ENCODE results near the gene TRPM2. TPM values are rescaled to one million over a fixed set of nuclear protein-coding genes. Genes with fewer than 3 reads are reported as not detected.

TRPM2 gene
- total RNA-seq, 1 donor from 2014 or later = 3.2 TPM

DNA sequence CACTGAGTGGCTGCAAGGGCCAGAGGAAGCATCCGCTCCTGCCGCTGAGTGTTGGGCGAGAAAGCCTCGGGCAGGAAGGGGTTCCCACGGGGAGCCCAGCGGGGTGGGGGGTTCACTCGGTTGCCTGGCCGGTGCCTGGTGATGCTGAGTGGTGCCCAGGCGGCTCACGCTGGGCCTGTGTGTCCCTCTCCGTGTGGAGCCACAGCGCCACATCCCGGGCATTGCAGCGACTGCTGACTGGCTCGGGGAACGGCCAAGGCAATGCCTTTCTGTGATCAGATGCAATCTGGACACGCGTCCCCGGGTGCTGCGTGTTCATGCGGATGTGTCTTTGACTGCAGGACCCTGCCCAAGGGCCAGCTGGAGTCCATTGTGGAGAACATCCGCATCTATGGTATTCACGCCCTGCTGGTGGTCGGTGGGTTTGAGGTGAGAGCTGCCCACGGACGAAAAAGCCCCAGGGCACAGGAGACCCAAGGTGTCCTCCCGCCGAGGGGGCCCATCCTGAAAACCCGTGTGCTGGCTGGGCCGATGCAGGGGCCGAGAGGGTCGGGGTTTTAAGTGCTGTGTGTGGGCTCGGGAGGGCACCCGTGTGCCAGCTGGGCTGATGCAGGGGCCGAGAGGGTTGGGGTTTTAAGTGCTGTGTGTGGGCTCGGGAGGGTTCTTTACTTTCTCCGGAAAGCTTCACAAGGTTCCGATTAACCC, 30.6 kb upstream of the TRPM2 start:
- no peak for DNase-seq

DNA sequence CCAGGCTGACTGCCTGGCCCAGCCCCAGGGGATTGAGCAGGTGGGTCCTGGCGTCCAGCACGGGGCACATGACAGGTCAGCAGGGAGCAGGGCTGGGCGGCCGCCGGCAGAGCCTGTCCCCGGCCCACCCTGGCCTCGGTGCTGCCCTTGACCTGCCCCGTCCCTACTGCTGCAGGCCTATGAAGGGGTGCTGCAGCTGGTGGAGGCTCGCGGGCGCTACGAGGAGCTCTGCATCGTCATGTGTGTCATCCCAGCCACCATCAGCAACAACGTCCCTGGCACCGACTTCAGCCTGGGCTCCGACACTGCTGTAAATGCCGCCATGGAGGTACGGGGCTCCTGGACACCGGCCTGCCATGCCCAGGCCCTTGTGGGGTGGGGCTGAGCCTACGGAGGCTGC, 29.8 kb upstream of the TRPM2 start:
- DNase-seq = no peak

DNA sequence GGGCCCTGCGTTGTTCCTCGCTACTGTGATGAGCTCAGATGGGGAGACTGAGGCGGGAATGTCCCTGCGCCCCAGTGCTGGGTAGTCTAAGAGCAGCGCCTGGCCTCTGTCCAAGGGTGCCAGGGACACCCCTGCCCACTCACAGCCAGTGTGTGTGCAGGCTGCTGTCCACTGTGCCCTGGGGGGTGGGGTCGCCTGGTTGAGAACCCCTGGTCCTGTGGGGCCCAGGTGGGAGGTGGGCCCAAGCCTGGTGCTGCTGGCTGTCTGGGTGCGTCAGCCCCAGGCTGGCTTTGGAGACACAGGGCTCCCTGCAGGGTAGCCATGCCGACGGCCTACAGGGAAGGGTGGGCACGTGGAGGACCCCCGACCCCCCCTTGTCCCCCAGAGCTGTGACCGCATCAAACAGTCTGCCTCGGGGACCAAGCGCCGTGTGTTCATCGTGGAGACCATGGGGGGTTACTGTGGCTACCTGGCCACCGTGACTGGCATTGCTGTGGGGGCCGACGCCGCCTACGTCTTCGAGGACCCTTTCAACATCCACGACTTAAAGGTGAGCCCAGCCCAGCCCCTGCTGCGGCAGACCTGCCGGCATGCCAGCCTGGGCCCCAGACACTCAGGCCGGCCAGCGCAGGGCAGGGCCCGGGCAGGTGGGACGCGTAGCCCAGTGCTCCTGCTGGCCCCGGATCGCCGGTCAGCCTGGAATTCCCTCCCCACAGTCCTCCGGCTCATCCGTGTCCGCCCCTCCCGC, 29.1 kb upstream of the TRPM2 start:
- DNase-seq = no peak

DNA sequence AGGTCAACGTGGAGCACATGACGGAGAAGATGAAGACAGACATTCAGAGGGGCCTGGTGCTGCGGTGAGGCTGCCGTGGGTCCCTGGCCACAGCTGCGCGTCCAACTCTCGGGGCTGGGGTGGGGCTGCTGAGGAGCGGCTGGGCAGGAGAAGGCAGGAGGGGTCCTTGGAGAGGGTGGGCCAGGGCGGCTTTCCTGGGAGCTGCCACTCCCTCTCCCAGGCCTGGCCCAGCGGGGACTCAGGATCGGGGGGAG, 28.6 kb upstream of the TRPM2 start:
- no peak for DNase-seq

DNA sequence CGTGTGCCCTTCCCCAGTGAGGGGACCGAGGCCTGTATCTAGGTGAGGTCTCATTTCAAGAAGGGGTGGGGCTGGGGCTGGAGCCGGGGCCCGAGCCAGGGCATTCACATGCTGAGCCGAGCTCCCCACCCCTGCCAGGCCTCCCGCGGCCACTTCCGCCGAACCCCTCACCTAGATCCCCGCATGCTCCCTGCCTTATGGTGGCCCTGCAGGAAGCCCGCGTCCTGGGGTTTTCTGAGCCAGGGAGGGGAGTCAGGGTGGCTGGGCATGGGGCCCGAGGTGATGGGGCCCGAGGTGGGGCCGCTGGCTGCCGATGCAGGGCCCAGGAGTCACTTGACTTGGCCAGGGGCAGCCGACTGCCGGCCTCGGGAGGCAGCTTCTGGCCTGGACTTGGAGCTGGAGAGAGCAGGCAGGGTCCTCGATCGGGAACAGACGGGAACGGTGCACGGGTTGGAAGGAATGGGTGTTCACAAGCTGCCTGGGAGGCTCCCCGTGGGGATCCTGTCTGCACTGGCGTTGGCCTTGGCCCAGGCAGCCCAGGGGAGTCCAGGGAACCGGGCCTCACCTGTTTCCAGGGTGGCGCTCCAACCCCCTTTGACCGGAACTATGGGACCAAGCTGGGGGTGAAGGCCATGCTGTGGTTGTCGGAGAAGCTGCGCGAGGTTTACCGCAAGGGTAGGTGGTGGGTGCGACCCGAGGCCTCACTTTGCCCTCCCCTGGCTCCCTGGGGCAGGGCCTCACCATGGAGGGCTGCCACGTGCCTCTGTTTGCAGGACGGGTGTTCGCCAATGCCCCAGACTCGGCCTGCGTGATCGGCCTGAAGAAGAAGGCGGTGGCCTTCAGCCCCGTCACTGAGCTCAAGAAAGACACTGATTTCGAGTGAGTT, 27.8 kb upstream of the TRPM2 start:
- no peak for DNase-seq

DNA sequence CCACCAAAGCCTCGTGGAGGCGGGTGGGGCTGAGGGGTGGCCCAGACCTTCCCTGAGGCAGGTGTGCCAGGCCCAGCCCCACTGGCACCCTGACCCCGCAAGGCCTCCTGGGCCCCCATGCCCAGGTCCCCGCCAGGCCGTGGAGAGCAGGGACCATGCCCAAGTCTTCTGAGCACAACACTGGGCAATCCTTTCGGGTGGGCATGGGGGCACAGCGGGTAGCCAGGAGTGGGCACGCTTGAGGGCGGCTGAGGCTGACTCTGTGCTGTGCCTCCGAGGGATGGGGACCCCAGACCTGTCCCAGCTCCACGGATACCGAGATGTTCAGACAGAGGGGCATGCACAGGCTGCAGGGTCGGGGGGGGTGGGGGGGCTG, 27.2 kb upstream of the TRPM2 start:
- no peak for DNase-seq

DNA sequence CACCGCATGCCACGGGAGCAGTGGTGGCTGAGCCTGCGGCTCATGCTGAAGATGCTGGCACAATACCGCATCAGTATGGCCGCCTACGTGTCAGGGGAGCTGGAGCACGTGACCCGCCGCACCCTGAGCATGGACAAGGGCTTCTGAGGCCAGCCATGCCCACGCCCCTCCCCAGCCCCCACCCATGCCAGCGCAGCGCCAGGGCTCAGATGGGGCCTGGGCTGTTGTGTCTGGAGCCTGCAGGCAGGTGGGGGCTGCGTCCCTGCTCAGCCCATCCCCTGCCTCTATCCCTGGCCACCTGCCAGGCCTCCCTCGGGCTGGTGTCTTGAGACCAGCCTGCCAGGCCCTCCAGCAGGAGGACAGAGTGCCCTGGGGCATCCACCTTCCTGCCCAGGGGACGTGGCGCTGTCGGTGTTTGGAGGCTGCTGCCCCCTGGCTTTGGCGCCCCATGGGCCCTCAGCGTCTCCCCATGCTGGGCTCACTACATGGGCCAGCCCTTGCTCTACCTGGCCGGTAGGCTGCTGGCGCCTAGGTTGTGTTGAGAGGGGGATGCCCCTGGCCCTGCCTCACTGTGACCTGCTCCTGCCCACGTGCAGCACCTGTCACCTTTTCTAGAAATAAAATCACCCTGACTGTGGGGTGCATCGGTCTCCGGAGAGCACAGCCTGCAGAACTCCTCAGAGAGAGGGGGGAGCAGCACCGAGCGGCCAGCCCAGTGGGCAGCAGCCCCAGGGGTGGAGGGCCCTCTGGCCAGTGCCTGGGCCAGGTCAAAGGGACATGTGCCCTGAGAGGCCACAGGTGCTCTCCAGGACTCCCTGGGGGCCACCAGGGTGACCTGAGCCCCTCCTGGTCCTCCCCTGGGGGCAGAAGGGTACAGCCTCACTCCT, 26.5 kb upstream of the TRPM2 start:
- DNase-seq = no peak

DNA sequence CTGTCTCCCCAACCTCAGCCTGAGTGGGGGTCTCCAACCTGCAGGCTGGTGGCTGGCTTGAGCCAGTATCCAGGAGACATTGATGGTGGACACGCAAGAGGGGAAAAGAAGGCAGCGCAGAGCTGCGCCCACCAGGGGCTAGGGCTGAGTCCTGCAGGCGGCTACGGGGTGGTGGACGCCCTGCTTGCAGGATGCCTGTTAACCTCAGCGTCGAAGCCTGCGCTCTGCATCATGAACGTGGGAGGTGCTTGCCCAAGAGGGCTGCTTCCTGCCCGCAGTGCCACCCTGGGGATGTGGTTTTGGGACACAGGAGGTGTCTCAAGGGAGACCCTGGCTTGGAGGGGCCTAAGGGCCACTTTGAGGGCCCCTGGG, 25.8 kb upstream of the TRPM2 start:
- DNase-seq = no peak

DNA sequence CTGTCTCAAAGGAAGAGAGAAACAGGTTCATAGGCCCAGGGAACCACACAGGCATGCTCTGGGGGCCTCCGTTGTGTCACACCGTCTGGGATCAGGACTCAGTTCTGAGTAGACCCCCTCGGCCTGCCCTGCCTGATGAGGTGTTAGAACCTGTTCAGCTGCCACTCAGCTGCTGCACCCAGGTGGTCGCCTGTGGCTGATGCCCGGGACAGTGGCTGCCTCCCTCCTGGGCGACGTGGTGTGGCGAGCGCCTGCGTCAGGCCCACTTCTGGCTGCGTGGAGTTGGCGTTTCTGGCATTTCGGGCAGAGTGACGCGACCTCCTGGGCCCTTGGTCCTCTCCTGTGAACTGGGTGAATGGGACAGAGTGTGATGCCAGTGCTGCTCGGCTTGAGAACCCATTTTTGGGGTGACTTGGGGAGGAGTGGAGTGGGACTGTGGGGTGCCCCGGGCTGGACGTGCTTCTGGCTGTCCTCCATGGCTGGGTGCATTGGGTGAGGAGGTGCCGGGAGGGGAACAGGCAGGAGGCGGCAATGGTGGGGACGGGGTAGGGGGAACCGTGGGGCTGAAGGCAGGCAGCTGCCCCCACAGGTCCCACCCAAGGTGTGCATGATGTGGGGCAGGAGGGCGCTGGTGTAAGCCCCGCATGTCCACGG, 25.1 kb upstream of the TRPM2 start:
- DNase-seq = no peak

DNA sequence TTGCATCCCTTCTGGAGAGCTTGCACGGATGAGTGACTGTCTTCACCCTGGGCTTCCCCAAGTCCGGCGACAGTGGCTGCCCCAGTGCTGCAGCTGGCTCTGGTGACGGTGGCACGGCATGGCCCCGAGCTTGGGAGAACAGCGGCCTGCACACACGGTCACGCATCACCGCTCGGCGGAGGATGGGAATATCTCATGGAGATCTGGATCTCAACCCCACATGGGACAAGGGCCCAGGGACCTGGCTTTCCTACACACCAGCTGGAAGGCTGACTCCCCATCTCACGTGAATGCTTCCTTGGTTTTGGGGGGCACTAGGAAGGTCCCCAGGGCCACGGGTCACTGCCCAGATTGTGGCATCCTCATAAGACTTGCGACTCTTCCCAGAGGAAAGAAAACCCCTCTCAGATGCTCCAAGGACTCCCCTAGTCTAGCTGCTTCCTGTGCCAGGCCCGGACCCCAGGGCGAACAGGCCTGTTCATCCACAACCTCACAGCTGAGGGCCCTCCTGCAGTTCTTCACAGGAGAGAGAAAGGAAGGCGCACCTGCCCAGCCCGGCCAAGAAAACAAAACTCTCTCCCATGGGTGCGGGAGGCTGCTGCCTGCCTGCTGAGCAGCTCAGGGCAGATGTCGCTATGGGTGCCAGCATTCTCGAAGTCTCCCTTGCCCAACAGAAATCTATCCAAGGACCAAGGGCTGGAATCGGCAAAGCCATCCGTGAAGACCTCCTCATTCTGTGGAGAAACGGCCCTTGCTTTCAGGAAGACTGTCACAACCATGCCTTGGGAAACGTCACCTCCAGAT, 24.1 kb upstream of the TRPM2 start:
- no peak for DNase-seq

DNA sequence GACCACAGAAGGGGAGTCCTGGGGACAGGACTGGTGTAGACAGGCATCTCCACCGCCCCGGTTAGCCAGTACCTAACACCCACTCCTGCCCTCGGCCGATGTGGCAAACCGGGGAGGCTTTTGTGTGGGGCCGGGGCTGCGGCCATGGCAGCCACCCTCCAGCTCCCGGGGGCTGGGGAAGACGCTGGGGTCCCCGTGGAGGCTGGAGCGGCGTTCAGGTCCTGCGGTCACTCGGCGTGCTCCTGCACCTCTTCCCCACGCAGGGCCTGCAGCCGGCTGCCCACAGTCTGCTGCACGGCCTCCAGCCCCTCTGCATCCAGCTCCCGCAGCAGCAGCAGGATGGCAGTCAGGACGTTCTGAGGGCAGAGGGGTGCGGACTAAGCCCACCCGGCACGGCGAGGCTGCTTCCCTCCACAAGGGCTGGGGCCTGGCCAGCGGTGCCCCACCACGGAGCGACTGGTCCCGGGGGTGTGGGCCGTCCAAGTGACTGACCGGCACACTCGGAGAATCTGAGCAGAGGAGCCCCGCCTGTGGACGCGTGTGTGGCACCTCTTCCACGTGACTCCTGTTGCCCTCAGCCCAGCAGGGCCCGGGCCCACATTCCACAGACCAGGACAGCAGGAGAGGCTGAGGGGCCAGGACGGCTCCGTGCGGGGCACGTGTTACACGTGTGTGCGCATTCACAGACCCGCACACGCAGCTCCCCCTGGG, 23.3 kb upstream of the TRPM2 start:
- DNase-seq = no peak

DNA sequence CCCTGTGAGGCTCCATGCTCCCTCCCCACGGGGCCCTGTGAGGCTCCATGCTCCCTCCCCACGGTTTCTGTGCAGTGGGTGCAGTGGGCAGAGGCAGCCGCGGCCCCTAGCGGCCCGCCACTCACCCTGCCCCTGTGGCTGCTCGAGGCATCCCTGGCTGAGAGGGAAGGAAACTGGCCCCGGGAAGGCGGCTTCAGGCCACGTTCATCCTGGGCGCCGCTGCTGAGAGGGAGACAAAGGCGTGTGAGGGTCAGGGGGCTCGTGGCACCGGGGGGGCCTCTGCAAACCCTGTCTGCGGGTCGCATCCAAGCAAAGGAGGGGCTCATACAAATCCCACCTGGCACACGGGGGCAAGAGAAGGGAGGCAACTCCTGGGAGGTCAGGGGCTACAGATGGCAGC, 22.7 kb upstream of the TRPM2 start:
- DNase-seq = no peak

DNA sequence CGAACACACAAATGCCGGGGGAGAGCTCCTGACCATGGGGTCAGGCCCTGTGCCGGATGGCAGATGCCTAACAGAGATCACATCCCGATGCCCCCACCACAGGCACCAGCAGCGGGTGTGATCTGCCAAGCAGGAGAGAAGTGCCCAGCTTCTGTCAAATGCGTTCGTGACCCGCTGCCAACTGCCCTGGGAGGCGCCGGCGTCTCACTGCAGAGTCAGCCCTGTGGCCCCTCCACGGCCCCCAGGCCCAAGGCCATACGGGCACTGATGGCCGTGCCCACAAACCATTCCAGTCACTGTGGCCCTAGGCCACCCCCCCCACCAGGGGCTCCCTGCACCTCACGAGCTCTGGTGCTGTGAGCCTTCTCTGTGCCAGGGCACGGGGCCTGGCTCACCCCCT, 22.2 kb upstream of the TRPM2 start:
- no peak for DNase-seq

DNA sequence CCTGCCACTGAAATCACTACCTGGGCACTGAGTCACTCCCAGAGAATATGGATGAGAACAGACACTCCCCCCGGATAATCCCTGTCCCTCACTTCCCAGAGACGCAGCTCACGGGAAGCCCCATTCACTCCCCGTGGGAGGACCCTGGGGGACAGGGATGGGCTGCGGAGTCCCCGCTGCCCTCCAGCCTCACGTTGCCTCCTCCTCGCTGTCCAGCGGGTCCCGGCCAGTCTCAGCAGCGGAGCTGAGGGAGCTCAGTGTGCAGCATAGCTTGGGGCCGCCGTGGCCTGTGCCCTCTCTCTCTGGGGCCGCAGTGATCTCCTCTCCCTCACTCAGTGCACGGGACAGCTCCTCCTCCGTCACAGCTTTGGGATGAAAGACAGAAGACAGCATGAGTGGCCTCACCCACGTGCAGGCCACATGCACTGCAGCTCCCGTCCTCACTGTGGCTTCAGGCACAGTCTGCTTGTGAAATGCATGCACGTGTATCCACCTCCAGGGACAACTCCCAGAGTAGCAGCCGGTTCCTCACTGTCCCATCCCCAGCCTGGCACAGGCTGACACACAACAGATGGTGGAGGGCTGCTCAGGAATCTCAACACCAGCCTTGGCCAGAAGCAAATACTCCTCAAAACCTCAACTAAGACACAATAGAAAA, 21.6 kb upstream of the TRPM2 start:
- DNase-seq = no peak

DNA sequence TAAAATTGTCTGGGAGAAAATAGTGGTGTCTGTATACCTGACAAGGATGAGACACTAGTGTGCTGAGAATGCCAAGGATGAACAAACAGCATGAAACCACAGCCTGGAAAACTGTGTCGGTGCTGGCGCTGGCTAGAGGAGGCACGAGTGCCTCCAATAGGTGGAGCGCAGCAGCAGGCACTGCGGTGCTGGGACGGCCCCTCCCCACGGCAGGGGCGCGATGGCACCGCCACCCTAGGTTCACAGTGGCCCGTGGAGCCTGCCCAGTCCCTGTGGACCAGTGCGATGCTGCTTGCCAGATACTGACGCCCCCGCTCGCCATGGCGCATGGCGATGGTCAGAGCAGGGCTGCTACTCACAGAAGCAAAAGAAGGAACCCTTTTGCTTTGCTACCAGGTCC, 21.0 kb upstream of the TRPM2 start:
- DNase-seq = no peak

DNA sequence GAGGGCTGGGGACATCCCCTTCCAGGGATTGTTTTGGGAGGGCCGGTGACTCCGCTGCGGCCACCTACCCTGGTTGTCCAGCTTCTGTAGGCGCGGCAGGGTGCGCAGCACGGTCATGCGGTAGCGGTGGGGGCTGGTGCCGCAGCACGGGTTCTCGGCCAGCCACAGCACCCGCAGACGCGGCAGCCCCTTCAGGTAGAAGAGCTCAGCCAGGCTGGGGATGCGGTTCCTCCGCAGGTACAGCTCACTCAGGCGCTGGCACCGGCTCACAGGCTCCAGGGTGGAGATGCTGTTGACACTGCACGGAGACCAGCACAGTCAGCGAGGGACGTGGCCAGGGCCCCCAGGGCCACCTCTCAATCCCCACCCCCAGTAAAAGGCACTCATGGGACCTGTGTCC, 20.5 kb upstream of the TRPM2 start:
- no peak for DNase-seq

DNA sequence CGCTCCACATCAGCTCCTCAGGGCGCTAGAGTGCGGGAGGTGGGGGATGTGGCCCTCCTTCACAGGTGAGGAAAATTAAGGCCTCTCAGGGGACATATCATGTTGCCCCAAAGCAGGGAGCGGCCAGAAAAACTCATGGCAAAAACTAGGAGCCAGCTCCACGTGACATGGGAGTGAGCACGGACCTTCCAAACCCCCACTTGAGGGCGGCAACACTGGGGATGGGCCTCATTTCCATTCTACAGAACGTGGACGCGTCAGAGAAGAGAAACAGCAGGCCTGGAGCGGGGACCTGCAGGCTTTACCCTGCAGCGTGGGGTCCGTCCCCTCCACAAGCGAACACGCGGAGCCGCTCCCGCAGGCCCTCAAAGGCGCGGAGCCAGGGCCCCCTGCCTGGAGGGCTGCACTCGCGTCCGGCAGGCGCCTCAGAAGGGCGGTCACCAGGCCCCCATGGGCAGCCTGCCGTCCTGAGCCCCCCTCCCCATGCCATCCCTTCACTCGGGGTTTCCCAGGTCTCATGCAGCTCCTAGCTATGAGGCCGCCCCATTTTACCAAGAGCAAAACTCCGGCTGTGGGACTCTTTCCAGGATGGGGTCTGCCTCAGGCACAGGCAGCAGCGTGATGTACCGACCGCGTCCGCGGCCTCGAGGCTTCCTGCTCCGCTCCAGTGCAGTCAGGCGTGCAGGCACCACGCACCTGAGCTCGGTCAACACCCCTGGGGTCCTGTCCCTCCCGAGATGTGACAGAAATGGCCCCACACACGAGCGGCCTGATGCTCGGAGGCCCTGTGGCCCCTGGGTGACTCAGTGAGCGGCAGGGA, 19.7 kb upstream of the TRPM2 start:
- no peak for DNase-seq

DNA sequence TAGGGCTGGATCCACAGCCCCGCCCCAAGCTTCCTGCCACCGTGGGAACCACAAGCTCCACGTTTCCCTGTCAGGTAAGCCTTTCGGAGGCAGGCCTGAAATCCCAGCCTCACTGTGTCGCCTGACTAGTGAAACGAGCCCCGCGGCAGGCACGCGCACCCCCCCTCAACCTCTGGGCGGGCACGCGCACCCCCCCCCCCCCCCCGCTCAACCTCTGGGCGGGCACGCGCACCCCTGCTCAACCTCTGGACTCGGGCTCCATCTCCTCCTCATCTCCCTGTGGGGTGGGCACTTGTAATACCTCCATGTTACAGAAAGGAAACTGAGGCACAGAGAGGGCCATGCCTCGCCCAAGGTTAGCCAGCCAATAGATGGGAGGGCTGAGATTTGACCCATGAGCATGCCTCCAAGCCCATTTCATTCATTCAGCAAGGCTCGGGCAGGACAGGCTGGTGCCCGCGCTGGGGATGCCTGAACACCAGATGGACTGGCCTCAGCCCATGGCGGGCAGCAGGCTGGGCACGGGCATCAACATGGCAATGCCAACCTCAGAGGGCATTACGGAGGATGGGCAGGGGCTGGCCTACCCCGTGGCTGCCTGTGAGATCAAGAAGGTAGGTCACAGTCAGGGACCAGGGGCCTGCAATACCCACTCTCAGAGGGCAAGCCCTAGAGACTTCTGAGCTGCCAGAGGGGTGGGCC, 18.9 kb upstream of the TRPM2 start:
- DNase-seq = no peak
